Measurements from ENCODE around the gene CARMIL1. TPM values are rescaled to one million over a fixed set of nuclear protein-coding genes. Genes with fewer than 3 reads are reported as not detected.

Gene CARMIL1
- total RNA-seq, 4 donors from 2014 or later, result 11.8 to 23.2 (median 17.1) TPM

DNA sequence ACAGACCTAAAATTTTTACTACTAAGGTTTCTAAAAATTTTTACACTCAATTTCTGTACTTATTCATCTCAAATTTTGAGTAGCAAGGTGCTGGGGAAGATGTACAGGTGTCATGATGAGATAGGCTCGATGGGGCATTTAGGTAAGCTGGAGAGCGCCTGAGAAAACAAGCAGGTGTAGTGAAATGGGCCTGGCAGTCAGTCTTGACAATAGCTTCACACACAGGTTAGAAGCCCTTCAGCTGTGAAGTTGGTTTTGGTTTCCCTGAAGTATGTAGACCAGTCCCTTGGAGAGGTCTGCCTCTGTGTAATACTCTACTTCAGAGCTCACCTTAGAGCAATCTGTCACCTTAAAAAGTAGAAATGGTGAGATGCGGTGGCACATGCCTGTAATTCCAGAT is 228.9 kb downstream of the CARMIL1 start:
- Histone ChIP-seq H3K36me3 (no peaks in the 10 kb centered on the region), H3K27ac (no peak overlapping the region), H3K4me1 (no peaks in the 10 kb centered on the region), H3K9me3 (no peaks in the 10 kb centered on the region), H3K27me3 (no peaks in the 10 kb centered on the region), H3K4me3 (no peak overlapping the region)
- intact Hi-C loops (cut with DNase I; ENCODE audit: low total_unique reads), result no loop called here
- TF ChIP-seq, protein P1, sequence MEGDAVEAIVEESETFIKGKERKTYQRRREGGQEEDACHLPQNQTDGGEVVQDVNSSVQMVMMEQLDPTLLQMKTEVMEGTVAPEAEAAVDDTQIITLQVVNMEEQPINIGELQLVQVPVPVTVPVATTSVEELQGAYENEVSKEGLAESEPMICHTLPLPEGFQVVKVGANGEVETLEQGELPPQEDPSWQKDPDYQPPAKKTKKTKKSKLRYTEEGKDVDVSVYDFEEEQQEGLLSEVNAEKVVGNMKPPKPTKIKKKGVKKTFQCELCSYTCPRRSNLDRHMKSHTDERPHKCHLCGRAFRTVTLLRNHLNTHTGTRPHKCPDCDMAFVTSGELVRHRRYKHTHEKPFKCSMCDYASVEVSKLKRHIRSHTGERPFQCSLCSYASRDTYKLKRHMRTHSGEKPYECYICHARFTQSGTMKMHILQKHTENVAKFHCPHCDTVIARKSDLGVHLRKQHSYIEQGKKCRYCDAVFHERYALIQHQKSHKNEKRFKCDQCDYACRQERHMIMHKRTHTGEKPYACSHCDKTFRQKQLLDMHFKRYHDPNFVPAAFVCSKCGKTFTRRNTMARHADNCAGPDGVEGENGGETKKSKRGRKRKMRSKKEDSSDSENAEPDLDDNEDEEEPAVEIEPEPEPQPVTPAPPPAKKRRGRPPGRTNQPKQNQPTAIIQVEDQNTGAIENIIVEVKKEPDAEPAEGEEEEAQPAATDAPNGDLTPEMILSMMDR (IDR thresholded peaks at IDR 0.05), result no peak
- TF ChIP-seq POLR2A (IDR thresholded peaks at IDR 0.05), result no peak
- DNase-seq, result no peak

DNA sequence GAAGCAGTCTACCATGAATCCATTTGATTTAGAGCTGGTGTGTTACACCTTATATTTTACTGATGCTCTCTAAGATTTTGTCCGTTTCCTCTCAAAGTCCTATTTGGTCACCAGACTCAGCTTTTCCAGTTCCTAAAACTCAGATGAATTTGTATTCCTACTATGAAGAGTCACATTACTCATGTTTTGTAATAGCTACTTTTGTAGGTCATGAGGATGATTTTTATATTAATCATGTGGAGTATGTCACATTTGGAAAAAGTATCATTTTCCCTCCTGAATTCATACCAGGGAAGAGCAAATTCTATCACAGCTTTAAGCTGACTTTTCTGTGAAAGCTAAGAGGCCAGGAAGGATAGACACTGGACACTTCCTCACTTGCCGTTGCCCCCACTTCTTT is 232.2 kb downstream of the CARMIL1 start:
- no peak for TF ChIP-seq POLR2A (IDR thresholded peaks at IDR 0.05)
- TF ChIP-seq, protein P1 (IDR thresholded peaks at IDR 0.05), result no peak
- Histone ChIP-seq H3K27me3 (no peaks in the 10 kb centered on the region), H3K4me1 (no peaks in the 10 kb centered on the region), H3K9me3 (no peaks in the 10 kb centered on the region), H3K27ac (no peak overlapping the region), H3K4me3 (no peak overlapping the region), H3K36me3 (no peaks in the 10 kb centered on the region)
- intact Hi-C loops (cut with DNase I; ENCODE audit: low total_unique reads), result no loop called here
- DNase-seq, result no peak

DNA sequence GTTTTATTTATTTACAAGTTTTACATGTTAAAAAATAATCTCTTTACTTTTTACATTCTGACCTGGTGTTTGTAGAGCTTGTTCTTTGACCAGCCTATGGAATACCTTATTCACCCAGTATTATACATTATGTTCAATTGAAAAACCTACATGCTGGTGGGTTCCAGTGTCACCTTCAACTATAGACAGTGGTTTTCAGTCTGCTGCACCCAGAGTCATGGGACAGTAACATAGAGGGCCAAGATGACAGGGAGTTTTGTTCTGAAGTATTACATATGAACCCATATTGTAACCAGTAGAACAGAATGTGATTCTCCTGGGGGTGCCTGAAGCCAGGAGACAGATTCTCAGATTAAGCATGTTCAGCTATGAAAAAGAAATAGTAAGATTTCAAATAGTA is 233.4 kb downstream of the CARMIL1 start:
- intact Hi-C loops (cut with DNase I; ENCODE audit: low total_unique reads), result no loop called here
- Histone ChIP-seq H3K4me3 (no peak overlapping the region), H3K4me1 (no peaks in the 10 kb centered on the region), H3K9me3 (no peaks in the 10 kb centered on the region), H3K27ac (no peak overlapping the region), H3K27me3 (no peaks in the 10 kb centered on the region), H3K36me3 (no peaks in the 10 kb centered on the region)
- TF ChIP-seq POLR2A (IDR thresholded peaks at IDR 0.05), result no peak
- TF ChIP-seq, protein P1 (IDR thresholded peaks at IDR 0.05), result no peak
- no peak for DNase-seq

DNA sequence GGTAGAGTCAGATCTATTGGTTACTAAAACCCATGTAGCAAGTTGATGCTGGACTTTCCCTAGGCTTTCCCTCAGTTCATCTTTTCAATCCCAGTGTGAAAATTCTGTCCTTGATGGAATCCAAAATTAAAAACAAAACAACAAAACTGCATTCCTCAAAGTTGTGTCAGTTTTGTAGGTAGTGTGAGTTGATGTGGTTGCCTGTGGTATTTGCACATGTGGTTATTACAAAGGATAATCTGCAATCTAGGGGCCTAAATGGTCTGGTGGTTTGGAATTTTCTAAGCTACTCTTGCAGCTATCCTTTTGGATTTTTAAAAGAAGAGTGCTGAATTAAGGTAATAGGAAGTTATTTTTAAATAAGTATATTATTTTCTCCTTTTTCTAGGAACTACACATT is 240.7 kb downstream of the CARMIL1 start:
- no peaks in the 10 kb centered on the region for H3K36me3 ChIP-seq
- H3K4me1 ChIP-seq, result no peaks in the 10 kb centered on the region
- no peak for TF ChIP-seq POLR2A (IDR thresholded peaks at IDR 0.05)
- TF ChIP-seq, protein P1 (IDR thresholded peaks at IDR 0.05), result no peak
- DNase-seq, result no peak
- no peak overlapping the region for H3K27ac ChIP-seq
- H3K9me3 ChIP-seq, result no peaks in the 10 kb centered on the region
- intact Hi-C loops (cut with DNase I; ENCODE audit: low total_unique reads), result no loop called here
- no peak overlapping the region for H3K4me3 ChIP-seq
- H3K27me3 ChIP-seq, result no peaks in the 10 kb centered on the region

DNA sequence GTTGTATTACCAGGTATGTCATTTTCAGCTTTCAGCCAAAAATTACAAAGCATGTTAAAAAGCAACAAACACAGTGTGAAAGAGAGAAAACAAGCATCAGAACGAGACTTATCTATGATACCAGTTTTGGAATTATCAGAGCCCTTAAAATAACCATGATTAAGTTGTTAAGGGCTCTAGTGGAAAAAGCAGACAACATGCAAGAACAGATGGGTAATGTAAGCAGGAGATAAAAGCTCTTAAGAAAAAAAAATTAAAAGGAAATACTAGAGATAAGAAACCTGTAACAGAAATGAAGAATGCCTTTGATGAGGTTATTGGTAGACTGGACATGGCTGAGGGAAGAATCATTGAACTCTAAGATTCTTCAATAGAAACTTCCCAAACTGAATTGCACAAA is 245.4 kb downstream of the CARMIL1 start:
- TF ChIP-seq, protein P1 (IDR thresholded peaks at IDR 0.05), result no peak
- TF ChIP-seq POLR2A (IDR thresholded peaks at IDR 0.05), result no peak

More for the DNA sequence above, 245.4 kb downstream of the CARMIL1 start:
- no peaks in the 10 kb centered on the region for H3K9me3 ChIP-seq
- intact Hi-C loops (cut with DNase I; ENCODE audit: low total_unique reads), result no loop called here
- no peaks in the 10 kb centered on the region for H3K36me3 ChIP-seq
- no peaks in the 10 kb centered on the region for H3K27me3 ChIP-seq
- no peaks in the 10 kb centered on the region for H3K4me1 ChIP-seq
- H3K27ac ChIP-seq, result no peak overlapping the region
- no peak overlapping the region for H3K4me3 ChIP-seq
- no peak for DNase-seq
